BLaER1 (cell line): Measurements from ENCODE around the gene UGT1A8.

ENCODE experiments used
- H3K27ac ChIP-seq: shearing (Covaris generic); formaldehyde crosslinking; 2 replicates; pipeline ENCODE4 v1.8.1; 2022
- H3K27me3 ChIP-seq: shearing (Covaris generic); formaldehyde crosslinking; 2 replicates; pipeline ENCODE4 v1.8.1; 2022
- H3K36me3 ChIP-seq: shearing (Covaris generic); formaldehyde crosslinking; 2 replicates; pipeline ENCODE4 v1.8.1; 2022
- H3K4me1 ChIP-seq: shearing (Covaris generic); formaldehyde crosslinking; 2 replicates; pipeline ENCODE4 v1.8.1; 2022
- H3K4me2 ChIP-seq: shearing (Covaris generic); formaldehyde crosslinking; 2 replicates; pipeline ENCODE4 v1.8.1; 2022
- H3K4me3 ChIP-seq: shearing (Covaris generic); formaldehyde crosslinking; 2 replicates; pipeline ENCODE4 v1.8.1; 2022
- H3K9ac ChIP-seq: shearing (Covaris generic); formaldehyde crosslinking; 2 replicates; pipeline ENCODE4 v1.8.1; 2022
- H3K9me3 ChIP-seq: shearing (Covaris generic); formaldehyde crosslinking; 2 replicates; pipeline ENCODE4 v1.8.1; 2022
- H4K20me1 ChIP-seq: shearing (Covaris generic); formaldehyde crosslinking; 2 replicates; pipeline ENCODE4 v1.8.1; 2022
- Cebpa-rat ChIP-seq: shearing (Covaris generic); IDR thresholded peaks from 2 replicates; pipeline ENCODE4 v1.8.1; 2022

Gene UGT1A8

GRCh38 chr2:233822101-233822771 is 204.8 kb downstream of the UGT1A8 start:
- no peak overlapping the region for H3K4me2 ChIP-seq
- no peak for TF ChIP-seq Cebpa-rat
- H3K4me3 ChIP-seq = no peak overlapping the region
- no peaks in the 10 kb centered on the region for H3K36me3 ChIP-seq
- H3K9ac ChIP-seq = no peak overlapping the region
- H3K27me3 ChIP-seq = no peaks in the 10 kb centered on the region
- no peaks in the 10 kb centered on the region for H3K9me3 ChIP-seq
- H4K20me1 ChIP-seq = no peaks in the 10 kb centered on the region
- H3K4me1 ChIP-seq = peaks cover 34% of the 10 kb centered on the region
- H3K27ac ChIP-seq = no peak overlapping the region
